Heart right ventricle (tissue), 16 donors: ENCODE measurements around the gene KCNA2. TPM values are rescaled to one million over a fixed set of nuclear protein-coding genes. Genes with fewer than 3 reads are reported as not detected.

Experiments used
- ATAC-seq, 8 donors: fragments of 200-7000 bp; cut with Tn5 transposase; one replicate each; pipeline ENCODE4 v1.9.1; 2020; ENCODE audit warnings: mild to moderate bottlenecking in 8 of 8, moderate library complexity in 8 of 8, moderate number of reproducible peaks in 1 of 8
- DNase-seq, 2 donors: peaks; one replicate each; pipeline ENCODE4 v3.0.0-alpha.2; 2020
- H3K27ac ChIP-seq, 10 donors: fragments of 200-600 bp; sonication (generic) in 2 of 10; one replicate each; pipeline versions ENCODE4 v1.5.0 to v1.8.0; 2020 to 2022; ENCODE audit warnings: mild to moderate bottlenecking in 3 of 10
- H3K27me3 ChIP-seq, 7 donors: fragments of 200-600 bp; one replicate each; pipeline ENCODE4 v1.8.0; 2021 to 2022; ENCODE audit warnings: mild to moderate bottlenecking in 2 of 7
- H3K36me3 ChIP-seq, 9 donors: fragments of 200-600 bp; sonication (generic) in 1 of 9; one replicate each; pipeline versions ENCODE4 v1.5.0 to v1.8.0; 2020 to 2022; ENCODE audit warnings: mild to moderate bottlenecking in 2 of 9
- H3K4me1 ChIP-seq, 9 donors: fragments of 200-600 bp; sonication (generic) in 1 of 9; one replicate each; pipeline versions ENCODE4 v1.5.0 to v1.8.0; 2020 to 2022; ENCODE audit warnings: mild to moderate bottlenecking in 4 of 9
- H3K4me3 ChIP-seq, 10 donors: fragments of 200-600 bp; sonication (generic) in 2 of 10; one replicate each; pipeline versions ENCODE4 v1.5.0 to v1.8.0; 2020 to 2022; ENCODE audit warnings: mild to moderate bottlenecking in 7 of 10, moderate library complexity in 2 of 10
- H3K9me3 ChIP-seq, 11 donors: fragments of 200-600 bp in 10 of 11; sonication (generic) in 2 of 11; one replicate each; pipeline versions ENCODE4 v1.5.0 to v1.8.0; 2013 to 2022; ENCODE audit warnings: mild to moderate bottlenecking in 2 of 11, control low read depth in 1 of 11, moderate library complexity in 1 of 11
- CTCF ChIP-seq, 9 donors: fragments of 200-600 bp; sonication (generic) in 2 of 9; IDR thresholded peaks; one replicate each; pipeline versions ENCODE4 v1.5.0 to v1.8.0; 2021 to 2022; ENCODE audit warnings: antibody characterized with exemption in 9 of 9, mild to moderate bottlenecking in 5 of 9, moderate library complexity in 1 of 9
- WGBS, 2 donors: extraction: QIAGEN DNeasy Blood & Tissue Kit; methylation state at CpG; one replicate each; pipeline ENCODE4 v1.1.7; 2013; ENCODE audit warnings: inconsistent platforms in 1 of 2; 5-methylcytosine and 5-hydroxymethylcytosine counted together
- intact Hi-C, 10 donors: fragments of 100-400 bp; cut with DNase I; formaldehyde crosslinking; loops; one replicate each; pipeline versions ENCODE4 v1.11.1 to v1.14.2; 2022
- polyA plus RNA-seq, 2 donors: library from polyadenylated mRNA; stranded (reverse); fragments of 200-250 nt; gene quantifications; one replicate each; pipeline ENCODE4 v1.2.3, GENCODE V29; 2013
- total RNA-seq, 10 donors: library from RNA; stranded (reverse); fragmentation: NEBNext Ultra II Directional in 3 of 10; extraction: Animal tissue kit (Norgen Biotek cat#: 25700) in 3 of 10; gene quantifications; one replicate each; pipeline versions ENCODE4 v1.2.1 to v1.2.4, GENCODE V29; 2021 to 2023
- donor health status: Arrhythmogenic right ventricular cardiomyopathy.
- donor health status: ischemic (EF 13 %, LVEDD 7.1; RV severe dilation, severe dysfunction).
- donor health status: healthy with polysubstance abuse.
- donor health status: DM: no; HTN: yes; CAD: no.
- donor health status: DM: no; HTN: no; CAD: no.
- donor health status: ischemic (EF 25% LVEDD 6.9; RV normal size, moderate dysfunction).
- donor health status: ischemic (EF 25% LVEDD 5.7; RV mildly dilated, moderate dysfunction).
- donor health status: healthy.
- donor health status: DM: yes; HTN: yes; CAD: no.
- donor health status: Ischemic cardiomyopathy.
- donor health status: ischemic (EF 35%, LVEDD 5.7; RV mildly dilated, moderate dysfunction).
- donor health status: nonischemic (EF 11% LVEDD 7.7; RV severe dilation, severe dysfunction).
- donor health status: DM: yes; HTN: yes; CAD: no.
- donor health status: PGD.
- donor health status: ischemic (EF 29% LVEDD 5.4; RV normal size, mild dysfunction).
- donor health status: nonischemic (EF 23%, LVEDD 6.1; RV moderate dilation, normal function).

The KCNA2 gene
- total and polyA plus RNA-seq, 12 donors, result 0.04 to 1.6 (median 0.75) TPM

GRCh38 chr1:110620250-110620615, 14.1 kb upstream of the KCNA2 start:
- no peak for TF ChIP-seq CTCF (IDR thresholded peaks at IDR 0.05)
- peak in 1 of 8 donors; percentile 23 for ATAC-seq
- peaks cover 3 to 51% (median 37%) of the 10 kb centered on the region in 7 donors for H3K27me3 ChIP-seq

GRCh38 chr1:110619412-110620249, 13.5 kb upstream of the KCNA2 start:
- peak; percentile 83 for DNase-seq
- H3K4me1 ChIP-seq, result peaks cover 0 to 11% (median 9%) of the 10 kb centered on the region in 9 donors
- H3K9me3 ChIP-seq, result peaks cover 0 to 5% (median 0%) of the 10 kb centered on the region in 11 donors
- H3K27me3 ChIP-seq, result peaks cover 3 to 51% (median 41%) of the 10 kb centered on the region in 7 donors
- peak; percentile 90 to 97 (median 95) for TF ChIP-seq CTCF (IDR thresholded peaks at IDR 0.05)
- WGBS, 2 donors, result 5 to 6% methylated on average over 27 of the region's 27 CpGs
- peak; percentile 76 to 95 (median 91) for ATAC-seq
- H3K36me3 ChIP-seq, result no peaks in the 10 kb centered on the region
- peak overlapping the region in 1 of 10 donors; percentile 52 for H3K27ac ChIP-seq
- intact Hi-C loops, result loop anchor here (2.0 to 10.0 kb wide), 7 partner anchors 62 to 163 kb away; no protein-coding TSS in a partner anchor
- peak overlapping the region in 3 of 10 donors; percentile 1 to 46 (median 15) for H3K4me3 ChIP-seq

More at GRCh38 chr1:110620250-110620615, 14.1 kb upstream of the KCNA2 start:
- WGBS, 2 donors, result 70 to 72% methylated on average over 8 of the region's 8 CpGs
- no peaks in the 10 kb centered on the region for H3K36me3 ChIP-seq
- peaks cover 0 to 5% (median 0%) of the 10 kb centered on the region in 11 donors for H3K9me3 ChIP-seq
- no peak overlapping the region for H3K4me3 ChIP-seq
- DNase-seq, result no peak
- no peak overlapping the region for H3K27ac ChIP-seq
- peaks cover 0 to 11% (median 9%) of the 10 kb centered on the region in 9 donors for H3K4me1 ChIP-seq
- intact Hi-C loops, result no loop called here

- no peak for DNase-seq
- ATAC-seq, result no peak
- intact Hi-C loops, result loop anchor here (2.0 to 10.0 kb wide), 7 partner anchors 61 to 164 kb away; no protein-coding TSS in a partner anchor
- H3K36me3 ChIP-seq, result no peaks in the 10 kb centered on the region
- peaks cover 0 to 5% (median 0%) of the 10 kb centered on the region in 11 donors for H3K9me3 ChIP-seq
- H3K4me1 ChIP-seq, result peaks cover 0 to 11% (median 9%) of the 10 kb centered on the region in 9 donors
- H3K4me3 ChIP-seq, result no peak overlapping the region
- TF ChIP-seq CTCF (IDR thresholded peaks at IDR 0.05), result no peak
- H3K27me3 ChIP-seq, result peaks cover 3 to 51% (median 41%) of the 10 kb centered on the region in 7 donors
- 62 to 80% methylated on average over 5 of the region's 5 CpGs for WGBS, 2 donors
- no peak overlapping the region for H3K27ac ChIP-seq
Measured at GRCh38 chr1:110618668-110619067, 12.5 kb upstream of the KCNA2 start.

GRCh38 chr1:110617589-110617988, 11.4 kb upstream of the KCNA2 start:
- Histone ChIP-seq H3K4me1 (peaks cover 0 to 11% (median 9%) of the 10 kb centered on the region in 9 donors), H3K9me3 (no peaks in the 10 kb centered on the region), H3K27ac (no peak overlapping the region), H3K27me3 (peaks cover 3 to 61% (median 49%) of the 10 kb centered on the region in 7 donors), H3K36me3 (no peaks in the 10 kb centered on the region), H3K4me3 (no peak overlapping the region)
- intact Hi-C loops, result loop anchor here in 8 of 10 donors (2.0 to 10.0 kb wide), 7 partner anchors 60 to 165 kb away; no protein-coding TSS in a partner anchor
- DNase-seq, result no peak
- no peak for ATAC-seq
- TF ChIP-seq CTCF (IDR thresholded peaks at IDR 0.05), result no peak
- 79 to 80% methylated on average over 5 of the region's 5 CpGs for WGBS, 2 donors
